RPMI8226 (cell line): Measurements from ENCODE around the gene BOLA3.
"Not testable (repeated sequence)": the region's sequence is repeated elsewhere in the genome, so short reads cannot be mapped to it uniquely, and the experiment has no call there.

ENCODE experiments used
- DNase-seq: peaks from one replicate; pipeline ENCODE4 v3.0.0-alpha.2; 2015

BOLA3 gene

DNA sequence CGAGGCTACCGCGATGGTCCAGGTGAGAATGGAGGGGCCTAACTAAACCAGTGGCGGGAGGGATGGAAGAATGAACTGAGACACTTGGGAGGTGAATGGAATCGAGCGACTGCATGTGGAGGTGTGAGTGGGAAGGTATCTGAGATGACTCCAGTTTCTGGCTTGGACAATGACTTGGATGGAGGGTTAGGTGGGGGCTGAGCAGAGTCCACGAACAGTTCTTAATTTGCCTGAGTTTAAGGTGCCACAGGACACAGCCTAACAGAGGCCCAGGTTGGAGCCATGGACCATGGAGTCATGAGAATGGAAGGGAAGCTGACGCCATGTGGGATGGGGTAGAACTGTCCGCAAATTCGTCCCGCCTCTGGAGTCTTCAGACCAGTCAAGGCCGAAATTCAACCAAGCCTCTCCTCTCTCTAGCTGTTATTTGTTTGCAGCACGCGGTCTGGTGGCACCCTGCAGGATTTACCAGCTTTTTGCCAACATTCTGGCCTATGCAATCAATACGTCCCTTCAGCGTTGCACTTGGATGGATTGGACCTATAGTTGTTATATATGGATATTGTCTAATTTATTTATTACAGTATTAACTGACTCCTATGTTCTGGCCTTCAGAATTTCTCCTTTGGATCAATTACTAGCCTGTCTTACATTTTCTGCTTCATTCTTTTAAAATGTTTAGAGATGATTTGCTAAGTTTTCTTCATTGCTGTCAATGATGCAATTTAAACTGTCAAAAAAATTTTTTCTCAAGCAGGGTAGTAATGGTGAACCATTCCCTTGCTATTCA lies 940 bp upstream of the BOLA3 start:
- no peak for DNase-seq

- DNase-seq, result peak; percentile 63
These were observed 584 bp downstream of the BOLA3 start for GRCh38 chr2:74146929-74147726.

- no peak for DNase-seq
These were observed 5.4 kb downstream of the BOLA3 start for GRCh38 chr2:74142340-74142739.

GRCh38 chr2:74138600-74139323 lies 8.9 kb downstream of the BOLA3 start:
- no peak for DNase-seq

DNA sequence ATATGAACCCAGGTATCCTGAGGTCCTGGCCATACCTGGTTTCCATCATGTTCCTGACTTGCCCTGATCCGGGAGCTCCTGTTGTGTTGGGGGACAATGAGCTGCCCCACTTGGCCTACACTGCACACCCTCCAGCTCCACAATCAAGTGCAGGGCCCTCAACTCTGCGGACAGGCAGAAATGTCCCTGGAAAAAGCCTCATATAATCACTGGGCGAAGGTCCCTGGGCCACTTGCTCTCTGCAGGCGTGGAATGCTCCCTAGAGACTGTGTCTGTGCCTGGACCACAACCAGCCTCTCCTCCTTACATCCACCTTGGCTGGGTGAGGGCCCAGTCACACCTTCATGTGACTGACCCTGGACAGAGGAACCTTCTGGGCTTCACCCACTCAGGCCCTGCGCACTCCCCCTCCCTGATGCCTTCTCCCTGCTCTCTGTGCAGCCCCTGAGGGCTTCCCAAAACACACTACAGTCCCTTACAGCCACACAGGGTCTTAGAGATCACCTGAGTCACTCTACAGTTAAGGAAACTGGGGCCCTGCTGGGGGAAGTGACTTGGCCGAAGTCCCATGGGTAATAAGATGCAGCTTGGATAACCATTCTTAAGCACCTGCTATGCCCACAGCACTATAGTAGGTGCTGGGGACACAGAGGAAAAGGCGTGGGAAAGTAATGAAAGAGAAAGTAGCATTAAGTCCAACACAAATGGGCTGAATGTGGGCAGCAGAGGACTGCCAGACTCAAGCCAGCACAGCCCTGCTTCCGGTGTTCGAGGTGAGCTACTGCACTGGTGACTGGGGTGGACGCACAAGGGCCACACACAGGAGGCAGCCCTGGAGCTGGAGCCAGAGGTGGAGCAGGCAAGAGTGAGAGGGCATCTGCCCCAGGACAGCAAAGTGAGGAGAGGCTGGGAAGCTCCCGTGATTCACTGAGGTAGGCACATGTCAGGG lies 9.8 kb downstream of the BOLA3 start:
- DNase-seq, result no peak

- no peak for DNase-seq
These were observed 15.8 kb downstream of the BOLA3 start for GRCh38 chr2:74131901-74132300.

DNA sequence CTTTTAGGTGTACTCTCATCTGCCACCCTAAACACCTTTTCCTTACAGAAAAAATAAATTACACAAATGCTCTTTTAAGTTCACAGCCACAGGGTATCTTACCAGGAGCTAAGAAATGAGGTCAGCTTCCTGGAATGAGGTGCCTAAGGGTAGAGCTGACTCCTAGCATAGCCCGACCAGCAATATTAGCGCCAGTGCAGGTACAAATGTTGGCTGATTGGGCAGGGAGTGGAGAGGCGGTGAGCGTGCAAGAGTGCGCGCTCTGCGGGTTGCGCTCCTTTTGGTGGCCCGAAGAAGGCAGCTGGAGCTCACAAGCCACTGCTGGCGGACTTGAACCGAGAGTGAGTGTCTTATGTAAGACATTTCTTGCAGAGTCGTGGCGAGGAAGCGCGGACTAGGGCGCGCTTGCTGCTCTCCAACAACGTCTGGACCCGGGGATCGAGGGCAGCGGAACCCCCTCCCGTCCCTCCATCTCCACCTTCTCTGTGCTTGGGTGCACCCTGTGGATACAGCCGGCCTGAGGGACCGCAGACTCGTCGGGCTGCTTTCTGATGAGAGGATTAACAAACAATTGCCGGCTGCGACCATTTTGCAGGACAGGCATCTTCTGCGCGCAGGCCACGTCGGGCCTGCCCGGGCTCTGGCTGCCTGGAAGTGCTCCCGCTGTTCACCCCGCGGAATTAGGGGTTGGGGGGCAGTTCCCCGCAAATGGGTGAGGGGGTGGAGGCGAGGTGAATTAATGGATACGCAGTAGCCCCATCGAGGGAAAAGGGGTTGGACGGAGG lies 17.3 kb downstream of the BOLA3 start:
- DNase-seq, result no peak

GRCh38 chr2:74128206-74128605 lies 19.5 kb downstream of the BOLA3 start:
- no peak for DNase-seq

- not testable (repeated sequence) for DNase-seq
These were observed 23.8 kb downstream of the BOLA3 start for GRCh38 chr2:74123955-74124354.

- DNase-seq, result not testable (repeated sequence)
These were observed 25.9 kb downstream of the BOLA3 start for GRCh38 chr2:74121846-74122245.

GRCh38 chr2:74119912-74120825 lies 27.5 kb downstream of the BOLA3 start:
- peak; percentile 91 for DNase-seq

DNA sequence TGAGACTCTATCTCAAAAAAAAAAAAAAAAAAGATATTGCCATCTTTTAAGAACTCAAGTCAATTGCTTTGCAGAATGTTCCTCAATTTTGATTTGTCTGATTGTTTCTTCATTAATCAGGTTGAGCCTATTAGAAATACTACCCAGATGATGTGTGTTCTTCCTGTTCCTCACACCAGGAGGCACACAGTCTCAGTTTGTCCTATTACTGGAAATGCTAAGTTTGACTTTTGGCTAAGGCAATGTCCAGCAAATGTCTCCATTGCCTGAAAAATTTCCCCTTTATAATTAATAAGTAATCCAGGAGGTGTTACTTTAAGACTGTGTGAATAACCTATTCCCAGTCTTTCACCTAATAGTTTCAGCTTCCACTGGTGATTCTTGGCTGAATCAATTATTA lies 28.4 kb downstream of the BOLA3 start:
- no peak for DNase-seq

- DNase-seq, result no peak
These were observed 36.3 kb downstream of the BOLA3 start for GRCh38 chr2:74111380-74111779.

GRCh38 chr2:74110537-74110936 lies 37.2 kb downstream of the BOLA3 start:
- DNase-seq, result no peak

DNA sequence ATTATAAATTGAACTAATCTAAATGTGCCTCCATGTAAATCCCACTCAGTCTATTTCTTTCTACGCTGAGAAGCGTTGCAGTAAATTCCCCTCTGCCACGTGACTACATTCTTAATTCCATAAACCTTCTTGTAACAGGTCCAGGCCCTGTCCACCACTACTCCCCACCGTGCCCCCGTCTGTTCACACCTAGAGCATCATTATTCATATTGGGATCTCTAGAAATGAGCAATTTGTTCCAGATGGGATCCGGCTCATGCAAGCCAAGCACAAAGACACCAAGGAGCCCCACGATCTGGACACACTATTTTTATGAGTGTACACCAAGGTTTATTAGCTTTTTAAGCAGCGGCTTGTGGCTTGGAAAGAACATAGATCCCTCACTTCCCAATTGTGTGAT lies 38.2 kb downstream of the BOLA3 start:
- no peak for DNase-seq

DNA sequence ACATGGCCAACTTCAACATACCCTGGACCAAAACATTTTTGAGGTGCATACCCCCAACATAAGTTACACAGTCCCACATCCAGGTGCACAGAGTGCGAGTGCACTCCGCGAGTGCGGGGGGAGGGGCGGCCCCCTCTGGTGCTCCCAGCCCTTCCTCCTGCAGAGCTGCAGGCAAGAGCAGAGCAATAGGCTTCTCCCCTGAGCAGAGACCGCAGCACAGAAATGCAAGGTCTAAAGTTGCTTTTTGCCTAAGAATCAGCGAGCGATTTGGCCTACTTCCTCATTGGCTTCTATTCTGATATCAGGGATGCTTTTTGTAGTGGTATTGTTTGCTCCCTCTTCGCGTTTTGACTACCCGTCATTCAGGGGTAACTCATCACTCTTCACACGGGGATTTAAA lies 40.6 kb downstream of the BOLA3 start:
- DNase-seq, result no peak

- no peak for DNase-seq
These were observed 42.3 kb downstream of the BOLA3 start for GRCh38 chr2:74105413-74105812.

DNA sequence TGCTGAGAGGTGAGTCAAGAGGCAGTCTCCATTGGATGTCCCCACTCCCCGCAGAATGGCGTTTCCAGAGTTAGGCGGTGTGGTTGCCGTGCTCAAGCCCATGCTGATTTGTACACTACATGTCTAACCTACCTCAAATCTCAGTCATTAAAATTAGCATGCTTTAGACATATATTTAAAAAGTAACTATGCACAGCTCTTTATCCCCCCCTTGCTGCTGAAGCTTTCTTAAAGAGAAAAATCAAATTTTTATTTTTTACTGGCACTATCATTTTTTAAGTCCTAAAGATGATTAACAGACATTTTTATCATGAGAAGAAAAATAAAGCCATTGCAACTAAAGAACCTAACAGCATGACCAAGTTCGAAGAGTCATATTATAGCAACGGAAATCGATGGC lies 42.9 kb downstream of the BOLA3 start:
- DNase-seq, result no peak

DNA sequence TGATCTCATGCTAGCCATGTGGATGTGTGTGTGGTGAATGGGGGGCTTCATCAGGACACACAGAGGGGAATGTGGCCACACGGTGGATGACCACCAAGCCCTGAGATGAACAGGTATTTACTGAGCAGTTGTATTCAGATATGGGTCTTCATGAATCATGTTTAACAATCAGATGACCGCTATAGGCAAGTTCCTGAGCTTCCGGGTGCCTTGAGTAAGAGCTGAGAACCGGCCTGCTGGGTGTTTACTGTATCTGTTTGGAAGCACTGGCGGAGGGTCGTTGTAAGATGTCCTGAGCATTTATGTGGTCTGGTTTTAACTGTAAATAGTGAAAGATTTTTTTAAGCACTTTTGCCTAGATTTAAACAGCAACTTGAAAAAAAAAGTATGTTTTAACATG lies 43.9 kb downstream of the BOLA3 start:
- DNase-seq, result no peak

DNA sequence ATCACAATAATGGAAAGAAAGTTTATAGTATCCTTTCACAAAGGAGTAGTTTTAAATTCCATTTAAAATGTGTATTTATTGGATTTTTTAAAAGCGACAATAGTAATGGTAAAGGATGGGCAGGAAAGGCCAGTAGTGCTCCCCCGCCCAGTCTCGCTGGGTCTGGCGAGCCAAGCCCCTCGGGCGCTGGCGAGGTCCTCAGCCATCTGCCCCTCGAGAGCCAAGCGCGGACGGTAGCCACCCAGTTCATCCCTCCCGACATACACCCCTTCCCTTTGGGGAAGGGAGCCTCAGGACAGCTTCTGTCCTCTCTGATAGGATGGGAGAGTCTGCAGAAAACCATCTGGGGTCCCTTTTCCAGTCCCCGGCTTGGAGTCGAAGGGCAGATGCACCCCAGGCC lies 45.2 kb downstream of the BOLA3 start:
- no peak for DNase-seq
